ENCODE results near the gene SCG3. TPM values are rescaled to one million over a fixed set of nuclear protein-coding genes. Genes with fewer than 3 reads are reported as not detected.

SCG3 gene
- polyA plus RNA-seq, 3 donors = 0.06 to 0.10 TPM; not detected in 1

- no peak for DNase-seq (ENCODE audit: low read depth in 3 of 3, low spot score in 2 of 3)
Observed at GRCh38 chr15:51755790-51756189, 74.5 kb downstream of the SCG3 start.

DNA sequence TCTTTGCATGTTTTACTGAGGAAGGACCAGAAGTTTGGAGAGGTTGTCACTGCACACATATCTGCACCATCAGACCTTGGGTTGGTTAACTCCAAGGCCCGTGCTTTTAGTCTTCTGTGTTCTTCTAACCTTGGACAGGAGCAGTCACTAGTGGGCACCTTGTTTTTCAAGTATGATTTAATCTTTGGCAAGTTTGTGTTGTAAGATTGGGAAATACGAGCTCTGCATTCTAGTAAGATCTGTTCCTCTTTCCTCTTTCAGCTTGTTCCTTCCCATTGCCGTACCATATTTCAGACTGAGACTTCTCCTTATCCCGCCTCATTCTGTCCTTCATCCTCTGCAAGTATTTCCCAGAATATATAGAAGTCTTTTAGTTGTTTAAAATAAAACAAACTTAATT lies 75.2 kb downstream of the SCG3 start:
- DNase-seq (ENCODE audit: low read depth in 3 of 3, low spot score in 2 of 3) = no peak

DNA sequence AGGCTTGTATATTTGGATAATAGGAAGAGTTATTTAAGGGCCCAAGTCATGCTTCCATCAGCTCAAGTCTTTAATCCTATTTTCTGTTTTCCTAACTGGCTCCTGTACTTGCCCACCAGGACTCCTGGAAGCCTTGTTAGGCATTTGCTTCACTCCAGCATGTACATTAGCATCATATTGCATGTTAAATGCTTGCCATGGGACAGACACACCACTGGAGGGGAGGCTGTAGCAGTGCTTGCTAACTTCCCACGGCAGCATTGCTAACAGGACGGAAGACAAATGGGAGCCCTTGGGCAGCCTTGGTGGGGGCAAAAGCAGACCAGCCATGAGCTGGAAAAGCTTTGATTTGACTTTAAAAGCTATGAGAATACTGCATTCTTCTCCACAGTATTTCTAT lies 76.1 kb downstream of the SCG3 start:
- no peak for DNase-seq (ENCODE audit: low read depth in 3 of 3, low spot score in 2 of 3)

DNA sequence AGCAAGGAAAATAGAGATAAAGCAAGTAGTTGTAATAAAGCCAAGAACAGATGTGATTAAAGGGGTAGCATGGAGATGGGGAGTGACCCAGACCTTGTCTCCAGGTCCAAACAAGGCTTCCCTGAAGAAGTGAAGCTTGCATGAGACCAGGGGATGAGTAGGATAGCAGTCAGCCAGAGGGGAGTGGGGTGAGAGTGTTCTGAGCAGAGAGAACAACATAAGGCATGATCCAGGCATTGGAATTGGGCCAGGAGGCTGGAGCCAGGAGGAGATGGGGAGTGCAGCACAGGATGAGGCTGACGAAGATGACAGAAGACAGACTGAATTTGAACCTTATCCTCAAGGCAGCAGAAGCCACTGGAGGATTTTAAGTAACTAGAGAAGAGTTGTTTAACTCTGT lies 77.3 kb downstream of the SCG3 start:
- DNase-seq (ENCODE audit: low read depth in 3 of 3, low spot score in 2 of 3) = no peak

GRCh38 chr15:51759557-51760070 lies 78.3 kb downstream of the SCG3 start:
- no peak for DNase-seq (ENCODE audit: low read depth in 3 of 3, low spot score in 2 of 3)

GRCh38 chr15:51760805-51761204 lies 79.5 kb downstream of the SCG3 start:
- no peak for DNase-seq (ENCODE audit: low read depth in 3 of 3, low spot score in 2 of 3)

DNA sequence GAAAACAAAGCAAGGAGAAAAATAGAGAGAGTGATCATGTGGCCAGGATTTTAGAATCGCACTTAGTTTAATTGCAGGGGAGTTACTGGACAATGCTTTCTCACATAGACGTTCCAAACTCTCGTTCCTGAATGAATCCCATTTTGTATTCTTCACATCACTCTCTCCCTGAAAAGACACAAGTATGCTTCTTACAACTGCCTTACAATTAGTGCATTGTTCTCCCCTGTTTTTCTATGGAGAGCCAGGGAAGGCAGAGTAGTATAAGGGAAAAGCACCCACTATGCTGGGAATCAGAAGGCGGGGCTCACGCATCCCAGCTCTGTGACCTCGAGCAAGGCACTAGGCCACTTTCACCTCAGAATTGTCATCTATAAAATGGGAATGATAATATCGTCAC lies 84.4 kb downstream of the SCG3 start:
- no peak for DNase-seq (ENCODE audit: low read depth in 3 of 3, low spot score in 2 of 3)

DNA sequence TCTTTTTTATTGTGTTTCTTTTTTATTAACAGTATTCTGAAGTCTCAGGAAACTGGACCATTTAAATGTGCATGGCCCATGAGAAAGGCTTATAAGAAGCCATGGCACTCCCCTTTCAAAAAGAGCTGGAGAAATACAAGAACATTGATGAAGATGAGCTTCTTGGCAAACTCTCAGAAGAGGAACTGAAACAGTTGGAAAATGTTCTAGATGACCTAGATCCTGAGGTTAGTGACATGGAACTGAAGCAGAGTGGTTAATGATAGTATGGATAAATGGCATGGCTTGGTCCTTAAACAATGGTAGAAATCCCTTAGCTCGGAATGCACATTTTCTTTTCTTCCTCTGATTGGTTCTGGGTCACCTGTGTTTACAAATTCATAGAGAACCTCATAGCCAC lies 85.0 kb downstream of the SCG3 start:
- DNase-seq (ENCODE audit: low read depth in 3 of 3, low spot score in 2 of 3) = no peak

DNA sequence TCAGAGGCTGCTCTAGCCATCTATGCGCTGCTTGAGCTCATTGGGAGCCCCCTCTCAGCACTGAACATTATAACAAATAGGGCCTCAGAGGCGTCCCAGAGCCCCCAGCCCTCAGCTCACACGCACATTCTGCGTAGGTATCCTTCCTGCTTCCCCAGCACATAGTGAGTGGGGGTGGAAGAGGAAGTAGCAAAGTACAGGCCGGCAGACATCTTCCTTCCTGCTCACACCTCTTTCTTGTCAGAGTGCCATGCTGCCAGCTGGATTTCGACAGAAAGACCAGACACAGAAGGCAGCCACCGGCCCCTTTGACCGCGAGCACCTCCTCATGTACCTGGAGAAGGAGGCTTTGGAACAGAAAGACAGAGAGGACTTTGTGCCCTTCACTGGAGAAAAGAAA lies 86.7 kb downstream of the SCG3 start:
- DNase-seq (ENCODE audit: low read depth in 3 of 3, low spot score in 2 of 3) = no peak

Other genes with a start within 250 kb of the SCG3 start
- 10 to 100 TPM; 49.2 to 55.5 (median 50.7) TPM for gene DMXL2, start 58.7 kb upstream of the SCG3 start, polyA plus RNA-seq (ENCODE audit: insufficient read length in 3 of 3)
- gene LYSMD2, start 56.2 kb downstream of the SCG3 start, polyA plus RNA-seq (ENCODE audit: insufficient read length in 3 of 3) = 1 to 10 TPM; 4.6 to 5.5 (median 5.4) TPM
- 1 to 10 TPM; 4.0 to 4.6 (median 4.1) TPM for gene TMOD2, start 70.1 kb downstream of the SCG3 start, polyA plus RNA-seq (ENCODE audit: insufficient read length in 3 of 3)
- gene TMOD3, start 148.2 kb downstream of the SCG3 start, polyA plus RNA-seq (ENCODE audit: insufficient read length in 3 of 3) = 10 to 100 TPM; 53.4 to 56.1 (median 54.1) TPM